ENCODE results near the gene LETM1. TPM values are rescaled to one million over a fixed set of nuclear protein-coding genes. Genes with fewer than 3 reads are reported as not detected.

LETM1 gene
- total and polyA plus RNA-seq, 2 of the 8 experiments (the other 6 are each of a cell fraction or from before 2014, with no cell fraction given) = 19.8 to 50.1 TPM

DNA sequence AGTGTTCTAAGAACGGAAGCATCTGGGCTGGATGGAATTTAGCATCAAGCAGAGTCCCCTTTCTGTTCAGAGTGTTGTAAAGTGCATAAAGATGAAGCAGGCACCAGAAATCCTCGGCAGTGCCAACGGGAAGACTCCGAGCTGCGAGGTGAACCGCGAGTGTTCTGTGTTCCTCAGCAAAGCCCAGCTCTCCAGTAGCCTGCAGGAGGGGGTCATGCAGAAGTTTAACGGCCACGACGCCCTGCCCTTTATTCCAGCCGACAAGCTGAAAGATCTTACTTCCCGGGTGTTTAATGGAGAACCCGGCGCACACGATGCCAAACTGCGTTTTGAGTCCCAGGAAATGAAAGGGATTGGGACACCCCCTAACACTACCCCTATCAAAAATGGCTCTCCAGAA is 44.7 kb upstream of the LETM1 start:
- H2BK12ac ChIP-seq (ENCODE audit: low read depth, low read length) = no peak overlapping the region
- no peak overlapping the region for H3K4ac ChIP-seq (replicated peaks; ENCODE audit: insufficient read length, low read depth, low read length)
- H2BK20ac ChIP-seq (ENCODE audit: low read length) = no peak overlapping the region
- DNase-seq (ENCODE audit: low read depth in 1 of 2, low spot score in 2 of 2) (no peak), FAIRE-seq (no peak)
- H2BK5ac ChIP-seq (ENCODE audit: low read depth, low read length) = no peak overlapping the region
- H2BK120ac ChIP-seq (replicated peaks; ENCODE audit: low read depth, low read length) = no peak overlapping the region
- H3K9me3 ChIP-seq (ENCODE audit: insufficient read depth in 2 of 2, low read depth in 1 of 2, low read length in 1 of 2) = no peaks in the 10 kb centered on the region
- no peak overlapping the region for H3K27ac ChIP-seq (ENCODE audit: low read depth, low read length)
- H3K79me2 ChIP-seq (ENCODE audit: control insufficient read depth in 1 of 2, insufficient read depth in 2 of 2, low read length in 2 of 2) = peaks cover 3 to 52% of the 10 kb centered on the region in 2 experiments; a peak in 2 of 4 replicates
- no peaks in the 10 kb centered on the region for H3K27me3 ChIP-seq (replicated peaks in 1 of 4; ENCODE audit: control insufficient read depth in 3 of 4, extremely low read depth in 1 of 4, insufficient read depth in 3 of 4, low read length in 3 of 4)
- no peak overlapping the region for H3K18ac ChIP-seq (ENCODE audit: extremely low read depth, low read length)
- no peak overlapping the region for H3K9ac ChIP-seq (replicated peaks in 1 of 4; ENCODE audit: extremely low read depth in 1 of 4, low read depth in 3 of 4, low read length in 3 of 4)
- H3K23ac ChIP-seq (ENCODE audit: insufficient read length) = no peak overlapping the region
- H3K56ac ChIP-seq (replicated peaks; ENCODE audit: insufficient read length, low read depth, low read length) = no peak overlapping the region
- peaks cover 16 to 34% (median 27%) of the 10 kb centered on the region in 4 experiments; a peak in 7 of 8 replicates for H3K36me3 ChIP-seq (ENCODE audit: control insufficient read depth in 2 of 4, insufficient read depth in 4 of 4, low read length in 3 of 4)
- H4K8ac ChIP-seq (ENCODE audit: extremely low read depth, insufficient read depth, low read length) = no peak overlapping the region
- no peak overlapping the region for H3K4me2 ChIP-seq (ENCODE audit: insufficient read depth in 1 of 2, low read depth in 2 of 2, low read length in 2 of 2)
- no peak overlapping the region for H4K91ac ChIP-seq (replicated peaks; ENCODE audit: insufficient read length, low read length)
- peaks cover 19% of the 10 kb centered on the region for H3K79me1 ChIP-seq (ENCODE audit: low read depth, low read length)
- no peak overlapping the region for H3K4me3 ChIP-seq (ENCODE audit: extremely low read depth in 1 of 4, insufficient read depth in 2 of 4, low read depth in 3 of 4, low read length in 4 of 4)
- peaks cover 30 to 32% of the 10 kb centered on the region in 2 experiments for H4K20me1 ChIP-seq (replicated peaks in 1 of 2; ENCODE audit: control insufficient read depth in 1 of 2, insufficient read depth in 2 of 2, low read length in 2 of 2)
- H3K4me1 ChIP-seq (replicated peaks in 1 of 4; ENCODE audit: control insufficient read depth in 3 of 4, insufficient read depth in 4 of 4, low read length in 3 of 4) = no peaks in the 10 kb centered on the region
- H4K5ac ChIP-seq (ENCODE audit: insufficient read length, low read depth, low read length) = no peak overlapping the region
- ChIA-PET CTCF (ENCODE audit: partially characterized antibody) (interaction anchor here (0.6 to 6.0 kb wide), 27 partner anchors 9 to 1261 kb away, joined by 3 to 69 read pairs (median 8); partner anchors contain the start of gene LETM1), POLR2A (ENCODE audit: partially characterized antibody) (no interaction called here)
- 93% methylated on average over 16 of the region's 16 CpGs; no CpG with 5 or more reads in 1 of the 2 experiments for WGBS, 2 experiments (ENCODE audit: extremely low coverage in 1 of 2, insufficient coverage in 1 of 2, insufficient read length in 1 of 2, insufficient replicate concordance in 2 of 2, low coverage in 1 of 2, low lambda C conversion rate in 2 of 2, missing lambda C conversion rate in 1 of 2)
- no peaks in the 10 kb centered on the region; the same call in 1 of the 2 replicates for H3K23me2 ChIP-seq (ENCODE audit: low read depth, low read length)
- no peak overlapping the region for H2AFZ ChIP-seq (ENCODE audit: low read length)
- H2BK15ac ChIP-seq (ENCODE audit: low read length) = no peak overlapping the region
- H3K14ac ChIP-seq (ENCODE audit: insufficient read length) = no peak overlapping the region
- H2AK5ac ChIP-seq (ENCODE audit: low read depth, low read length) = no peak overlapping the region
- no peak for TF ChIP-seq SIRT6 (IDR thresholded peaks at IDR 0.05; ENCODE audit: low read length)
- TF ChIP-seq, protein P1, sequence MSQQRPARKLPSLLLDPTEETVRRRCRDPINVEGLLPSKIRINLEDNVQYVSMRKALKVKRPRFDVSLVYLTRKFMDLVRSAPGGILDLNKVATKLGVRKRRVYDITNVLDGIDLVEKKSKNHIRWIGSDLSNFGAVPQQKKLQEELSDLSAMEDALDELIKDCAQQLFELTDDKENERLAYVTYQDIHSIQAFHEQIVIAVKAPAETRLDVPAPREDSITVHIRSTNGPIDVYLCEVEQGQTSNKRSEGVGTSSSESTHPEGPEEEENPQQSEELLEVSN (IDR thresholded peaks at IDR 0.05) = no peak
- TF ChIP-seq CHD1 (IDR thresholded peaks at IDR 0.05; ENCODE audit: low read depth, low read length) = no peak
- TF ChIP-seq, protein P2, sequence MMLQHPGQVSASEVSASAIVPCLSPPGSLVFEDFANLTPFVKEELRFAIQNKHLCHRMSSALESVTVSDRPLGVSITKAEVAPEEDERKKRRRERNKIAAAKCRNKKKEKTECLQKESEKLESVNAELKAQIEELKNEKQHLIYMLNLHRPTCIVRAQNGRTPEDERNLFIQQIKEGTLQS (IDR thresholded peaks at IDR 0.05; ENCODE audit: insufficient read depth, low read depth, low read length) = no peak
- no peak for TF ChIP-seq BCL11A (IDR thresholded peaks at IDR 0.05; ENCODE audit: low read depth in 2 of 2, low read length in 2 of 2)
- no peak for TF ChIP-seq CREB1 (IDR thresholded peaks at IDR 0.05)
- TF ChIP-seq CTBP2 (IDR thresholded peaks at IDR 0.05; ENCODE audit: borderline replicate concordance, insufficient read depth, insufficient read length, low read length) = no peak
- TF ChIP-seq NANOG (IDR thresholded peaks at IDR 0.05; ENCODE audit: insufficient read depth, low read depth, low read length, poor library complexity, severe bottlenecking) = no peak
- TF ChIP-seq EP300 (IDR thresholded peaks at IDR 0.05; ENCODE audit: borderline replicate concordance in 1 of 2, low read depth in 2 of 2, low read length in 2 of 2) = no peak
- no peak for TF ChIP-seq RXRA (IDR thresholded peaks at IDR 0.05; ENCODE audit: insufficient read depth, low read depth, low read length)
- TF ChIP-seq RBBP5 (IDR thresholded peaks at IDR 0.05; ENCODE audit: borderline replicate concordance, low read depth, low read length) = no peak
- TF ChIP-seq BRCA1 (IDR thresholded peaks at IDR 0.05; ENCODE audit: low read depth, low read length) = no peak
- no peak for TF ChIP-seq KDM4A (IDR thresholded peaks at IDR 0.05; ENCODE audit: low read depth, low read length, severe bottlenecking)
